Hematopoietic multipotent progenitor cell treated with erythropoietin and hydrocortisone succinate and interleukin-3 and kit ligand, for 17 days (in vitro differentiated cells): ENCODE measurements around the gene PJVK.

Experiments used
- DNase-seq: peaks from one replicate; pipeline ENCODE4 v3.0.0-alpha.2; 2015; ENCODE audit warnings: low spot score

PJVK gene

DNA sequence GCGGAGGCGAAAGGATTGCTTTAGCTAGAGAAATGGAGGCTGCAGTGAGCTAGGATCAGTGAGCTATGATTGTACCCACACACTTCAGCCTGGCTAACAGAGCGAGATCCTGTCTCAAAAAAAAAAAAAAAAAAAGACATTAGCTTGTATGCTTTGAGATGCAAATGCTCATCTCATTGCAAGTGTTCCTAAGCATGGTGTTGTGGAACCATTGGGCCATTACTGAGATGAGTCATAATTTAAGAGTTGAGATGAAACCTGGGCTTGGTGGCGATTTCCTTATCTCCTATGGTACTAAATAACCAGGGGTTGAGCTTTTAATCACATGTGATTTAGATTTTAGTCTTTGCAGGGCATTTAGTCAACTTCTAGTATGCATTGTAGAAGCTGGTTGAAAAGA, 31.3 kb downstream of the PJVK start:
- DNase-seq = peak; percentile 40

DNA sequence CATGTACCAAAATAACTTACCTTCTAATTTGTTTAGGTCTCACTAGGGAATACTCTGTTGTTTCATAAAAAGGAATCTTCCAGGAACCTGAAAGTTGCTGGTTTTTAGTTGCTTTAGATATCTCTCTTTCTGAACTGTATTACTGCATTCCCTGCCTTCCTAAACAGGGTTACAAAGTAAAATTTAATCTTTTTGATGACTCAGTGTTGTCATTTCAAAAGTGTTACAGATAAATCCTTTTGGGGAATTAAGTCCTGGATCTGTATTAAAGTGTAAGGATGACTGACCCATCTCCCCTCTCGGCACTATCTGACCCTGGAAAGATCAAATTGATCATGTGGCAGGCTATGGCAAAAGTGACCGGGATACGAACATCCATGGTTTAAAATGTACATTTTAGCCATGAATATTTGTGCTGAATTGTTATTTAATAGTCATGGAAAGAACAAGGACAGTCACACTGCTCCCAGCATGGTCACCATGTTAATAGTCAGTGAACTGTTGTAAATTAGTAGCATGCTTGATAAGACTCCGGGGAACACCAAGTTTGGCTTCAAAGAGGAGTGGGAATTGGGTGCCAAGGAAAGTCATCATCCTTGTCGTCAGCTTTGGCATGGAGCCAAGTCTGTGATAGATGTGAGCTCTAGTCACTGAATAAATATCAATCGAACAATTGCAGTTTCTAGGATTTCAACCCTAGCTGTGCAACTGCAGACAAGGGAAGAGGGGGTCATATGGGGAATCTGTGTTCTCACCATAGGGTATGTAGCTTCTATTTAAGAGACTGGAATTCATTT, 33.3 kb downstream of the PJVK start:
- DNase-seq = peak; percentile 58

DNA sequence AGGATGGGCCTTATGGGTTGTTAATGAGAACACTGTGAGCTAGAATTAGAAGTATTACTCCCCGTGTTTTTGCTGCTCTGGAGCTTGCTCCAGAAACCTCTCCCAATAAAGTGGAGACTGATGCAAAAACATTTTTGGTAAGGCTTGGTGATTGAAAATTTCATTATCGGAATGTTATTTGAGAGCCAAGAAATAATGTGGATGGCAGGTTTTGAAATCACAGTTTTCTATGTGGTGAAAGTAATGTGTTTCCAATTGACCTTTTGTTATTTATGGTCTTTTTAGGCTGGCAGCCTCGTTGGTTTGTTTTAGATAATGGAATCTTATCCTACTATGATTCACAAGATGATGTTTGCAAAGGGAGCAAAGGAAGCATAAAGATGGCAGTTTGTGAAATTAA, 34.2 kb downstream of the PJVK start:
- no peak for DNase-seq

DNA sequence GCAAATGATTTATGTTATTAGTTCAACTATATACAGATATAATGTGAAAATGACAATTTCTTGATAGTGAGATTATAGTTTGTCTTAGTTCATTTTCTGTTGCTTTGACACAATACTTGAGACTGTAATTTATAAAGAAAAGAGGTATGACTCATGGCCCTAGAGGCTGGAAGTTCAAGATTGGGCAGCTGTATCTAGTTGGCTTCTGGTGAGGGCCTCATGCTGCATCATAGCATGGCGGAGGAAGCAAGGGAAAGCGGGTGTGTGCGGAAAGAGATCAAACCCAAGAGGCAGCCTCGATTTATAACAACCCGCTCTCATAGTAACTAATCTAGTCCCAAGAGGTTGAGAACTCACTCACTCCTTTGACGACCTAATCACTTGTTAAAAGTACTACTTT, 40.4 kb downstream of the PJVK start:
- no peak for DNase-seq

DNA sequence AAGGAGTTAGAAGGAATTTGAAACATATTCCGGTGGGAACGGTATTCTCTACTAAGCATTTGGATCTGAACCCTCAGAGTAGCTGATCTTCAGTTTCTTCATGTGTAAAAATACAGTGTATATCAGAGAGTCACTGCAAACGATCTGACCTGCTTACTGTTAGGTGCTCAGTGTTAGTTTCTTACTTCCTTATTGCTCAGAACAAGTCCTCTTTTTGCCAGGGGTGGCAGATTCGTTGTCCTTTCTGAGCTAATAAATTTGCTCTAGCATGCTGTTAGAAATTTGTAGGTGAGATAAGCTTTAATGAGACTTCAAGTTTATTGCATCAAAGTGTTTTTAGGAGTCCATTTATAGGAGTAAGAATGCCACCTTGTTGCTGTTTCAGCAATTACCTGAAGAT, 44.9 kb downstream of the PJVK start:
- no peak for DNase-seq

DNA sequence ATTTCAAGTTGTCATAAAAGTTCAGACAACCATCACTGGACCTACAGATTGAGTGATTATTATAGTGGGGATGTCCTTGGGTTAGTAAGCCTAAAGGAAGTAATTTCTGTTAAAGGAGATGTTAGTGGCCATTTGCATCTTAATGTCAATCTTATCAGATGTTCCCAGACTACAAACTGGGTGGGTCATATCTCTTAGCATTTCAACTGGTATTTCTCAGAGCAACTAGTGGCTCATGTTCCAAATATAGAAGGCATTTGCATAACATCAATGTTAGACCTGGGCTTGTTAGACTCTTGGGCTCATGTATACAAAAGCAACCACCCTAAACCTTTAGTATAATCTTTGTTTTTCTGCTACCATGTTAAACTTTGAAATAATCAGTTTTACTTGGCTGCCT, 47.0 kb downstream of the PJVK start:
- DNase-seq = peak; percentile 23

DNA sequence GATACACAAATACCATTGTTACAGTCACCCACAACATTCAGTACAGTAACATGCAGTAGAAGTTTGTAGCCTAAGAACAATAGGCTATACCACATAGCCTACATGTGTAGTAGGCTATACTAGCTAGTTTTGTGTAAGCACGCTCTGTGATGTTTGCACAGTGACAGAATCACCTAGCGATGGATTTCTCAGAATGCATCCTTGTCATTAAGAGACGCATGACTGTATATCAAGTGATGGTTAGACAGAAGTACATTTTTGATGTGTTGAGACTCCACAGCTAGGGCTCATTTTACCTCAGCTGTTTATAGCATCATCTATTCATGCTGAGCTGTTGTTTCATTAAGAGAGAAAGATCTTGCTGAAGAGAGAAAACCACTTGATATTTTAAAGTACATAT, 48.5 kb downstream of the PJVK start:
- no peak for DNase-seq

DNA sequence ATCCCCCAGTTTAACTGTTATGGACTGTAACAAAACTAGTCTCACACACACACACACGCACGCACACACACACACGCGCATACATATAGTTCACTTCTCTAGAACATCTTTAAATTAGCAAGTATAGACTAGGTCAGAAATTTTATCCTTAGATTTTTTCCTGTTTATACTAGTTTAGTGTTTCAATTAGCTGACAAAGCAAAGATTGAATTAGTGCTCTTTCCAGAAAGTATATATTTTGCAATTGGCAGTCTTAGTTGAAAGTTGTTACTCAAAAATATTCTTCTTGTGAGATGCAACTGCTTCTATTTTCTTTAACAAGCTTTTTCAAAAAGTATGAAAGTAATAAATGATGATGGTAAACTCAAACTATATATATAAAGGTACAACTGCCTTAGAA, 51.6 kb downstream of the PJVK start:
- DNase-seq = no peak

DNA sequence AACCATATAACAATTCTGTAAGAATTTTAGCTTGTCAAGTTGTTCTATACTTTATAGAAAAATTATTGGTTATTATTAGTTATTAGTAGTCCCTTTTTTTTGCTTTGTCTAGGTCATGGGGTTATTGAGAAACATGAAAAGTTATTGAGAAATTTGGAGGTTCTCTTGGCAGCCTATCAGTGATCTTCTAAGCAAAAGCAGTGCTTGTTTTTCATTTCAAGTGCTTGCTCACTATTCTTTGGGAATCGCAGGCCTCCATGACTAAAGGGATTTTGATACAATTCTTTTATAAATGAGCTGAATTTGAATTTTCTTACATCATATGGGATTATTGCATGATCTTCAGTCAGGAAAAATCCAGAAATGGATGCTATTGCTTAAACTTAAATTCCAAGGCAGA, 54.9 kb downstream of the PJVK start:
- no peak for DNase-seq

DNA sequence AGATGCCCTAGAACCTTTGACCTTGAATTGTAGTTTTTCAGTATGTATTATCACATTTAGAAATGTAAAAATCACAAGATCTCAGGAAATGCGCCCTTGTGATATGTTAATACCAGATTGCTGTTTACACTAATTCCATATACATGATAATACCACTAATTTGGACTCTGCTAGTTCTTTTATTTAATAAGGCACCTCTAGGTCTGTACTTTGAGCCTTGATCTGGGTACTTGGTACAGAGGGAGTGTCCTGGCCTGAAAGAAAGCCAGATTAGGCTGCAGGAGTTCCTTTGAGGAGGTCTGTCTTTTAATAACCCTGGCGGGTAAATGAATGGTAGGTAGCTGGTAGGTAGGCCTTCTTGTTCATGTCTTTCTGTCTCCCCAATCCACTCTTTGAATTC, 55.3 kb downstream of the PJVK start:
- no peak for DNase-seq

DNA sequence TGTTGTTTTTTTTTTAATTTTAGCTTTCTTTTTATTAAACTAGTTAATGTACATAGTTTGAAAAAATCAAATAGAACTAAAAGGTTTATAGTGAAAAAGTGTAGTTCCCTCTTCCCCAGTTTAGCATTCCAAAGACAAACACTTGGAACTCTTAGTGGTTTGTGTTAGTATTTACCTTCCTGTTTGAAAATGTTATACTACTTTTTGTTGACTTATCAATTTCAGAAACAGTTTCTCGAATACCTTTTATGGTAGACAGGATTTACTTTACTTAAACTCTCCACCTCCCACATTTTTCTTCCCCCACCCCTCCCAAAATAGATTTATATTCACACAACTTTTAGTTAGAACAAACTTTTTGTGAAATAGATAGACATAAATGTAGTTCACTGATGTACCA, 55.8 kb downstream of the PJVK start:
- no peak for DNase-seq

DNA sequence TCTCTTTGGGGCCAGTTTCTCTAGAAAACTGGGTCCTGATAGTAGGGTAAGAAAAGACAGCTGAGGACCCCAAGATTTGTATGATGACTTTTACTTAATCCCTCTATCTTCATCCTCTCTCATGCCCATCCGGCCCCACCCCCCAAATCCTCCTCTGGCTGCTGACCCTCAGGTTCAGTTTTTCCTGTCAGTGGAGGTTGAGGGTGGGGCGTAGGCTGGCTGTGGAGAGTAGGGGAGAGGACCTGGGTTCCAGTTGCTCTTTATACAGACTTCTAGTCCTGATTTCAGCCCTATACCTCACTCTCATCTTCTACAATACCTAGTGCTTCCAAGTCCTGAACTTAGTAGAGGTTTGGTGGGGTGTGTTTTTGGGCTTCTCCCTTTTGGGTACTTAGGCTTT, 57.5 kb downstream of the PJVK start:
- no peak for DNase-seq

DNA sequence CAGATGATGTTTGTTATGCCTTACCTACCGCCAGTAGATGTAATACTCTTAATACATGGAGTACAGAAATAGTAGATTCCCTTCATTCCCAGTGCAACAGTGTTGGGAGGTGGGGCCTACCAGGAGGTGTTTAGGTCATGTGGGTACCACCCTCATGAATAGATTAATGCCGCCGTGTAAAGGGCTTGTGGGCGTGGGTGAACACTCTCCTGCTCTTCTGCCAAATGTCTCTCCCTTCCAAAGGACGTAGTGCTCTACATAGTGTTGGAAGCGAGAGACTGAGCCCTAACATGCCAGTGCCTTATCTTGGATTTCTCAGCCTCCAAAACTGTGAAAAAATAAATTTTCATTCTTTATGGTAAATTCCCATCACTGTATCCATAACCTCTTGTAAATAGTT, 59.2 kb downstream of the PJVK start:
- DNase-seq = no peak
